GM12878 (cell line): ENCODE data around the gene SAP30L. TPM values are rescaled to one million over a fixed set of nuclear protein-coding genes. Genes with fewer than 3 reads are reported as not detected.

Experiments used
- ATAC-seq: fragments of 200-7000 bp; cut with Tn5 transposase; 3 replicates; pipeline ENCODE4 v1.9.1; 2020; ENCODE audit warnings: mild to moderate bottlenecking, moderate library complexity
- BruUV-seq: library from RNA; stranded (reverse); fragments of 400-500 nt; replicated peaks from 2 replicates; lab custom pipeline; 2021; lab: Mats Ljungman, UMichigan
- CTCF ChIA-PET: fragments of 300-600 bp; sonication (Branson Sonifier 250); formaldehyde crosslinking; extraction: SDS; loops from one replicate; lab custom pipeline; 2021; ENCODE audit warnings: inconsistent platforms; lab: Yijun Ruan, JAX
- POLR2A ChIA-PET: fragments of 350-600 bp; formaldehyde crosslinking; extraction: SDS; loops from one replicate; lab custom pipeline; 2021; ENCODE audit warnings: inconsistent platforms; lab: Charles Lee
- RAD21 ChIA-PET: fragments of 300-600 bp; sonication (Branson Sonifier 250); formaldehyde crosslinking; loops from one replicate; lab custom pipeline; 2023; ENCODE audit warnings: antibody characterized with exemption; ENCODE audit not compliant: unreplicated experiment; lab: Charles Lee
- SMC1A ChIA-PET: fragments of 300-600 bp; sonication (Branson Sonifier 250); formaldehyde crosslinking; loops from one replicate; lab custom pipeline; 2023; ENCODE audit not compliant: unreplicated experiment, uncharacterized antibody; lab: Charles Lee
- DNase-seq: peaks from one replicate; pipeline ENCODE4 v3.0.0-alpha.2; 2011; ENCODE audit warnings: low read depth, low spot score
- FAIRE-seq: peaks from 3 replicates; lab custom pipeline; 2011; peaks lifted over from hg19 to GRCh38; lab: Jason Lieb, UNC
- H2AFZ ChIP-seq: 2 replicates; pipeline ENCODE4 v1.6.0; 2011; ENCODE audit warnings: low read depth, low read length, control low read depth; ENCODE audit not compliant: control insufficient read depth
- H3K27ac ChIP-seq: 2 replicates; pipeline ENCODE4 v1.5.1; 2011; ENCODE audit warnings: control low read depth; ENCODE audit not compliant: control insufficient read depth, insufficient read depth
- H3K27me3 ChIP-seq, 2 experiments: replicated peaks in 1 of 2; 2 replicates each; pipeline versions ENCODE4 v1.6.0 to v1.6.1; 2011; ENCODE audit warnings: low read length in 1 of 2; ENCODE audit not compliant: control insufficient read depth in 2 of 2, insufficient read depth in 2 of 2
- H3K36me3 ChIP-seq, 2 experiments: 2 replicates each; pipeline ENCODE4 v1.5.1; 2011; ENCODE audit warnings: low read length in 1 of 2; ENCODE audit not compliant: control insufficient read depth in 2 of 2, insufficient read depth in 2 of 2
- H3K4me1 ChIP-seq: 2 replicates; pipeline ENCODE4 v1.6.1; 2011; ENCODE audit warnings: mild to moderate bottlenecking, low read length, moderate library complexity, mixed read lengths; ENCODE audit not compliant: control insufficient read depth, insufficient read depth
- H3K4me2 ChIP-seq: 2 replicates; pipeline ENCODE4 v1.6.0; 2011; ENCODE audit warnings: control low read depth; ENCODE audit not compliant: control insufficient read depth, insufficient read depth
- H3K4me3 ChIP-seq: fragments of 200-600 bp; sonication (generic); 2 replicates; pipeline ENCODE4 v1.5.1; 2016
- H3K79me2 ChIP-seq: 2 replicates; pipeline ENCODE4 v1.6.0; 2011; ENCODE audit warnings: low read length; ENCODE audit not compliant: control insufficient read depth, insufficient read depth
- H3K9ac ChIP-seq: 2 replicates; pipeline ENCODE4 v1.8.0; 2011; ENCODE audit warnings: low read length, control low read depth, mixed read lengths; ENCODE audit not compliant: control insufficient read depth, insufficient read depth
- H3K9me3 ChIP-seq: replicated peaks from 3 replicates; pipeline ENCODE4 v1.5.1; 2011; ENCODE audit warnings: mild to moderate bottlenecking, low read length; ENCODE audit not compliant: control insufficient read depth, insufficient read depth
- H4K20me1 ChIP-seq: 2 replicates; pipeline ENCODE4 v1.6.0; 2011; ENCODE audit not compliant: control insufficient read depth, insufficient read depth
- BCL11A ChIP-seq: IDR thresholded peaks from 2 replicates; pipeline ENCODE4 v1.6.1; 2011; ENCODE audit warnings: low read depth, low read length
- CBX5 ChIP-seq: sonication (generic); IDR thresholded peaks from 2 replicates; pipeline ENCODE4 v1.6.1; 2016; ENCODE audit warnings: low read depth, moderate library complexity, mild to moderate bottlenecking, inconsistent platforms
- CREM ChIP-seq: IDR thresholded peaks from 2 replicates; pipeline ENCODE4 v1.6.1; 2014; ENCODE audit warnings: antibody characterized with exemption, low read depth
- DPF2 ChIP-seq: fragments of 450-650 bp; IDR thresholded peaks from 2 replicates; pipeline ENCODE4 v1.6.1; 2017; ENCODE audit warnings: mild to moderate bottlenecking
- EED ChIP-seq: sonication (generic); IDR thresholded peaks from 2 replicates; pipeline ENCODE4 v1.6.1; 2016; ENCODE audit warnings: antibody characterized with exemption, low read depth
- ESRRA ChIP-seq: IDR thresholded peaks from 2 replicates; pipeline ENCODE4 v1.6.1; 2012; ENCODE audit warnings: mild to moderate bottlenecking, low read length, improper control_type of control experiment
- ETV6 ChIP-seq, 2 experiments: fragments of 450-650 bp in 1 of 2; IDR thresholded peaks in 1 of 2; conservative IDR thresholded peaks in 1 of 2; 2 replicates each; pipeline ENCODE4 v1.6.1; 2014; ENCODE audit warnings: antibody characterized with exemption in 1 of 2, borderline replicate concordance in 1 of 2, low read depth in 1 of 2, mild to moderate bottlenecking in 1 of 2, moderate library complexity in 1 of 2
- IKZF2 ChIP-seq, 2 experiments: fragments of 450-650 bp; IDR thresholded peaks; 2 replicates each; pipeline ENCODE4 v1.6.1; 2017; ENCODE audit warnings: mild to moderate bottlenecking in 2 of 2, moderate library complexity in 2 of 2
- JUNB ChIP-seq: IDR thresholded peaks from 2 replicates; pipeline ENCODE4 v1.6.1; 2016; ENCODE audit warnings: antibody characterized with exemption, mild to moderate bottlenecking
- MTA3 ChIP-seq: IDR thresholded peaks from 2 replicates; pipeline ENCODE4 v1.6.1; 2012; ENCODE audit warnings: low read length, inconsistent platforms, borderline replicate concordance
- MYC ChIP-seq: IDR thresholded peaks from 2 replicates; pipeline ENCODE4 v1.6.1; 2011; ENCODE audit warnings: mild to moderate bottlenecking, low read length, moderate library complexity, inconsistent platforms; ENCODE audit not compliant: insufficient read depth, insufficient replicate concordance, insufficient read length, severe bottlenecking
- PAX5 ChIP-seq: IDR thresholded peaks from 2 replicates; pipeline ENCODE4 v1.6.1; 2011; ENCODE audit warnings: low read depth, low read length, borderline replicate concordance
- PKNOX1 ChIP-seq: fragments of 450-650 bp; IDR thresholded peaks from 2 replicates; pipeline ENCODE4 v1.6.1; 2016; ENCODE audit warnings: mild to moderate bottlenecking
- RAD21 ChIP-seq: IDR thresholded peaks from 2 replicates; pipeline ENCODE4 v1.6.1; 2011; ENCODE audit warnings: mild to moderate bottlenecking, low read depth, low read length, moderate library complexity; ENCODE audit not compliant: insufficient read depth
- RELA ChIP-seq: fragments of 450-650 bp; IDR thresholded peaks from 2 replicates; pipeline ENCODE4 v1.8.0; 2014; ENCODE audit warnings: borderline replicate concordance; ENCODE audit not compliant: partially characterized antibody
- SKIL ChIP-seq: fragments of 450-650 bp; IDR thresholded peaks from 2 replicates; pipeline ENCODE4 v1.6.1; 2017; ENCODE audit warnings: mild to moderate bottlenecking, low read depth, inconsistent platforms; ENCODE audit not compliant: poor library complexity, severe bottlenecking
- TCF12 ChIP-seq: IDR thresholded peaks from 2 replicates; pipeline ENCODE4 v1.6.1; 2011; ENCODE audit warnings: low read depth, mild to moderate bottlenecking, low read length
- ZBED1 ChIP-seq: IDR thresholded peaks from 2 replicates; pipeline ENCODE4 v1.6.1; 2016; ENCODE audit warnings: borderline replicate concordance
- WGBS: methylation state at CpG from one replicate; pipeline ENCODE4 v1.1.6; 2016; ENCODE audit warnings: low lambda C conversion rate; ENCODE audit not compliant: insufficient replicate concordance, insufficient coverage; ENCODE audit errors: missing lambda C conversion rate; 5-methylcytosine and 5-hydroxymethylcytosine counted together
- in situ Hi-C: fragments of 300-500 bp; cut with MboI; formaldehyde crosslinking; loops from 9 replicates; pipeline ENCODE4 v1.14.3; 2018; ENCODE audit warnings: mixed read lengths
- intact Hi-C: fragments of 100-400 bp; cut with micrococcal nuclease; formaldehyde crosslinking; loops from one replicate; pipeline ENCODE4 v1.14.2; 2022; ENCODE audit not compliant: unreplicated experiment
- polyA plus RNA-seq, 11 experiments: library from polyadenylated mRNA; depleted of rRNA in 4 of 11; unstranded in 6 of 11; stranded (reverse) in 5 of 11; fragments of >200 nt; fragmentation: Nextera tagmentation in 4 of 11; fragmentation: Illumina TruSeq in 1 of 11; extraction: Ambion mirVana in 4 of 11; extraction: Trizol in 1 of 11; gene quantifications; 1 replicate in 1 of 11; 2 replicates in 10 of 11; pipeline versions ENCODE4 v1.2.1 to v1.2.3, GENCODE V29; 2011 to 2016; ENCODE audit warnings: inconsistent platforms in 2 of 11, missing spikeins in 2 of 11, low read depth in 1 of 11
- total RNA-seq, 4 experiments: library from RNA; depleted of rRNA in 3 of 4; stranded (reverse); fragments of >200 nt in 3 of 4; fragmentation: Illumina TruSeq in 1 of 4; extraction: Trizol in 1 of 4; gene quantifications; 2 replicates each; pipeline versions ENCODE4 v1.2.1 to v1.2.3, GENCODE V29; 2013 to 2021
- TF ChIP-seq, protein P1 (sequence below): IDR thresholded peaks from 2 replicates; pipeline ENCODE4 v1.6.1; 2011; ENCODE audit warnings: mild to moderate bottlenecking, low read depth, low read length, moderate library complexity; ENCODE audit not compliant: insufficient replicate concordance

Gene SAP30L
- total and polyA plus RNA-seq, 10 of the 15 experiments (the other 5 are each of a cell fraction or from before 2014, with no cell fraction given) = 2.4 to 36.8 (median 15.7) TPM

GRCh38 chr5:154487541-154487940 lies 41.7 kb downstream of the SAP30L start:
- Histone ChIP-seq H3K9ac (no peak overlapping the region), H3K4me2 (peak overlapping the region; percentile 81), H3K79me2 (no peaks in the 10 kb centered on the region), H3K27ac (no peak overlapping the region), H3K27me3 (peaks cover 12 to 20% of the 10 kb centered on the region in 2 experiments), H3K9me3 (no peaks in the 10 kb centered on the region; the same call in none of the 3 replicates), H3K36me3 (no peaks in the 10 kb centered on the region), H2AFZ (no peak overlapping the region), H4K20me1 (no peaks in the 10 kb centered on the region), H3K4me3 (no peak overlapping the region), H3K4me1 (peaks cover 22% of the 10 kb centered on the region)
- BruUV-seq = no TSS peak
- DNase-seq (peak; percentile 60), FAIRE-seq (peak; percentile 96), ATAC-seq (peak; percentile 99)
- WGBS = 0% methylated on average over 2 of the region's 2 CpGs
- in situ Hi-C loops = no loop called here
- ChIA-PET CTCF (interaction anchor here (0.9 to 2.6 kb wide), 10 partner anchors 9 to 512 kb away, joined by 3 to 10 read pairs (median 4); no protein-coding TSS in a partner anchor), RAD21 (interaction anchor here (0.9 to 2.1 kb wide), 6 partner anchors 16 to 116 kb away, joined by 3 to 10 read pairs (median 4); no protein-coding TSS in a partner anchor), POLR2A (no interaction called here), SMC1A (interaction anchor here (0.8 to 1.3 kb wide), 8 partner anchors 10 to 103 kb away, joined by 3 to 9 read pairs (median 5); no protein-coding TSS in a partner anchor)
- intact Hi-C loops = no loop called here
- TF ChIP-seq MTA3 (peak; percentile 93), RAD21 (no peak), CREM (peak; percentile 82), JUNB (peak; percentile 93), CBX5 (0 out of 2 replicates have a peak, but pooled peaks have one; percentile 48), PAX5 (peak; percentile 70), ETV6 (conservative IDR thresholded peaks at IDR 0.05 in 1 of 2, IDR thresholded peaks at IDR 0.05 in 1 of 2; ENCODE audit: borderline replicate concordance in 1 of 2, low read depth in 1 of 2) (peak in 1 of 2 experiments; percentile 74; a peak in 1 of 4 replicates), MYC (no peak), TCF12 (peak; percentile 73; the same call in 1 of the 2 replicates), ESRRA (no peak), IKZF2 (IDR thresholded peaks at IDR 0.05) (peak; percentile 77 to 84), SKIL (peak; percentile 66), PKNOX1 (peak; percentile 85), BCL11A (peak; percentile 82), ZBED1 (peak; percentile 50; the same call in 1 of the 2 replicates), RELA (peak; percentile 64), DPF2 (peak; percentile 87; the same call in 1 of the 2 replicates), EED (peak; percentile 90)
- TF ChIP-seq, protein P1, sequence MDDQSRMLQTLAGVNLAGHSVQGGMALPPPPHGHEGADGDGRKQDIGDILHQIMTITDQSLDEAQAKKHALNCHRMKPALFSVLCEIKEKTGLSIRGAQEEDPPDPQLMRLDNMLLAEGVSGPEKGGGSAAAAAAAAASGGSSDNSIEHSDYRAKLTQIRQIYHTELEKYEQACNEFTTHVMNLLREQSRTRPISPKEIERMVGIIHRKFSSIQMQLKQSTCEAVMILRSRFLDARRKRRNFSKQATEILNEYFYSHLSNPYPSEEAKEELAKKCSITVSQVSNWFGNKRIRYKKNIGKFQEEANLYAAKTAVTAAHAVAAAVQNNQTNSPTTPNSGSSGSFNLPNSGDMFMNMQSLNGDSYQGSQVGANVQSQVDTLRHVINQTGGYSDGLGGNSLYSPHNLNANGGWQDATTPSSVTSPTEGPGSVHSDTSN = peak; percentile 58
